Activated CD8-positive, alpha-beta memory T cell treated with anti-CD3 and anti-CD28 coated beads, Interleukin-2, amount 50 U/mL, for 1 hour (primary cell): Measurements from ENCODE around the gene PCDHGA8.
"Not testable (repeated sequence)": the region's sequence is repeated elsewhere in the genome, so short reads cannot be mapped to it uniquely, and the experiment has no call there.

ENCODE experiments used
- DNase-seq: peaks from one replicate; pipeline ENCODE4 v3.0.0-alpha.2; 2020; ENCODE audit errors: extremely low read depth

Gene PCDHGA8

GRCh38 chr5:141402553-141403243 lies 10.3 kb downstream of the PCDHGA8 start, which contains the start of gene PCDHGA9:
Gene PCDHGA9, plus strand, starts transcription at chr5:141402778. Its CDS starts 175 bp downstream, at chr5:141402953.
- no peak for DNase-seq

- no peak for DNase-seq
Measured at GRCh38 chr5:141403387-141403786, 11.0 kb downstream of the PCDHGA8 start.

- DNase-seq = not testable (repeated sequence)
Measured at GRCh38 chr5:141407790-141408505, 15.5 kb downstream of the PCDHGA8 start, which contains the start of gene PCDHGB6. Gene PCDHGB6, plus strand, starts transcription at chr5:141408021. Its CDS starts 182 bp downstream, at chr5:141408203.

- no peak for DNase-seq
Measured at GRCh38 chr5:141409598-141410306, 17.3 kb downstream of the PCDHGA8 start.

GRCh38 chr5:141411575-141411974 lies 19.1 kb downstream of the PCDHGA8 start:
- DNase-seq = no peak

GRCh38 chr5:141412854-141413539 lies 20.6 kb downstream of the PCDHGA8 start, which contains the start of gene PCDHGA10:
Gene PCDHGA10, plus strand, starts transcription at chr5:141412987. Its CDS starts 189 bp downstream, at chr5:141413176.
- DNase-seq = no peak

- no peak for DNase-seq
Measured at GRCh38 chr5:141413540-141414069, 21.2 kb downstream of the PCDHGA8 start.

GRCh38 chr5:141414548-141415274 lies 22.3 kb downstream of the PCDHGA8 start:
- DNase-seq = not testable (repeated sequence)

- DNase-seq = not testable (repeated sequence)
Measured at GRCh38 chr5:141415275-141415618, 22.8 kb downstream of the PCDHGA8 start.

GRCh38 chr5:141417494-141418172 lies 25.2 kb downstream of the PCDHGA8 start, which contains the start of gene PCDHGB7:
Gene PCDHGB7, plus strand, starts transcription at chr5:141417677. Its CDS starts 183 bp downstream, at chr5:141417860.
- not testable (repeated sequence) for DNase-seq

- DNase-seq = no peak
Measured at GRCh38 chr5:141419074-141419880, 26.8 kb downstream of the PCDHGA8 start.

- DNase-seq = no peak
Measured at GRCh38 chr5:141420855-141421488, 28.5 kb downstream of the PCDHGA8 start, which contains the start of gene PCDHGA11. Gene PCDHGA11, plus strand, starts transcription at chr5:141421051. Its CDS starts 177 bp downstream, at chr5:141421228.

GRCh38 chr5:141421489-141421855 lies 29.0 kb downstream of the PCDHGA8 start:
- no peak for DNase-seq

- DNase-seq = no peak
Measured at GRCh38 chr5:141422742-141423291, 30.4 kb downstream of the PCDHGA8 start.

GRCh38 chr5:141427783-141428426 lies 35.5 kb downstream of the PCDHGA8 start:
- DNase-seq = no peak

- no peak for DNase-seq
Measured at GRCh38 chr5:141430332-141431113, 38.1 kb downstream of the PCDHGA8 start, which contains the start of gene PCDHGA12. Gene PCDHGA12, plus strand, starts transcription at chr5:141430507. Its CDS starts 253 bp downstream, at chr5:141430760.

GRCh38 chr5:141431286-141431685 lies 38.9 kb downstream of the PCDHGA8 start:
- DNase-seq = no peak
